ENCODE results near the gene MZF1.

DNA sequence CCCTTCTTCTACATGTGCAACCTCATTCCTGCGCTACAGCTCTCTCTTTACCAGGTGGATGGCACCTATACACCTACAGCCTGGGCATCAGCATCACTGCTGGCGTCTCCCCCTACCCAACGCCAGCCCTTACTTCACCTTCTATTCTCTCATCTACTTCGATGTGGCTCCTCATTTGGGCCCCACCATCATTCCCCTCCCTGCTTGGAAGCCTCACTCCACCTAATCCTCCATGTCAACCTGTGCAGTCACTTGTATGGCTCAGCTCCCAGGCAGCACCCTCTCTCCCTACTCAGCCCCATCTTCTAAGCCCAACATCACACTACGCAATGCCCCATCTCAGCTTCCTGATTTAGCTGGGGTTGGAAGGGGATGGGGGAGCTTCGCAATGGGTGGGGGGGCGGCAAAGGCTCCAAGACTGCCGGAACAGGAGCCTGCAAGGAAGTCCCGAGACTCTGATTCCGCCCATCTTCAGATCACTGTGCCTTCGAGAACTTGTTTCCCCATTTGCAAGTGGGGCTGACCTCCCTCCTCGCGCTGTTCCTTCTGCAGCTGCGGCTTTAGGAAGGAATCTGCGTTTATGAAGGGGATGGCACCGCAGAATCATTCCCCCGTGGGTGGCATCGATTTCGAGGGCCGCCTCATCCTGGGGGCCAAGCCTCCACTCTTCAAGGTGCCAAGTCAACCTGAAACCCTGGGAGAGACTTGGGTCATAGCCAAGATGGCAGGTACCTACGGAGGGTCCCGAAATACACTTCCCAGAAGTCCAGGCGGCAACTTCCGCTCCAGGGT, 913 bp downstream of the MZF1 start:
- TF ChIP-seq, protein P1, sequence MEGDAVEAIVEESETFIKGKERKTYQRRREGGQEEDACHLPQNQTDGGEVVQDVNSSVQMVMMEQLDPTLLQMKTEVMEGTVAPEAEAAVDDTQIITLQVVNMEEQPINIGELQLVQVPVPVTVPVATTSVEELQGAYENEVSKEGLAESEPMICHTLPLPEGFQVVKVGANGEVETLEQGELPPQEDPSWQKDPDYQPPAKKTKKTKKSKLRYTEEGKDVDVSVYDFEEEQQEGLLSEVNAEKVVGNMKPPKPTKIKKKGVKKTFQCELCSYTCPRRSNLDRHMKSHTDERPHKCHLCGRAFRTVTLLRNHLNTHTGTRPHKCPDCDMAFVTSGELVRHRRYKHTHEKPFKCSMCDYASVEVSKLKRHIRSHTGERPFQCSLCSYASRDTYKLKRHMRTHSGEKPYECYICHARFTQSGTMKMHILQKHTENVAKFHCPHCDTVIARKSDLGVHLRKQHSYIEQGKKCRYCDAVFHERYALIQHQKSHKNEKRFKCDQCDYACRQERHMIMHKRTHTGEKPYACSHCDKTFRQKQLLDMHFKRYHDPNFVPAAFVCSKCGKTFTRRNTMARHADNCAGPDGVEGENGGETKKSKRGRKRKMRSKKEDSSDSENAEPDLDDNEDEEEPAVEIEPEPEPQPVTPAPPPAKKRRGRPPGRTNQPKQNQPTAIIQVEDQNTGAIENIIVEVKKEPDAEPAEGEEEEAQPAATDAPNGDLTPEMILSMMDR (IDR thresholded peaks at IDR 0.05; ENCODE audit: insufficient read depth, low read length, poor library complexity, severe bottlenecking), result no peak
- no peak for TF ChIP-seq EZH2phosphoT487 (conservative IDR thresholded peaks at IDR 0.05; ENCODE audit: low read length)
